Activated T-helper 2 cell treated with anti-CD3 and anti-CD28 coated beads, Interferon-gamma antibody, Interleukin-2, Interleukin-4, amounts not matched to agents 10 μg/mL and 5 μg/mL and 100 μg/mL, durations not matched to agents 14 hours and 24 hours and 36 hours (primary cell): ENCODE results near the gene AMZ2. TPM values are rescaled to one million over a fixed set of nuclear protein-coding genes. Genes with fewer than 3 reads are reported as not detected.
"Not testable (repeated sequence)": the region's sequence is repeated elsewhere in the genome, so short reads cannot be mapped to it uniquely, and the experiment has no call there.

Experiments used
- DNase-seq: peaks from one replicate; pipeline ENCODE4 v3.0.0; 2021; ENCODE audit warnings: low spot score
- H3K27ac Mint-ChIP-seq: one replicate; pipeline ENCODE4 v1.8.0; 2021; ENCODE audit warnings: mixed read lengths
- H3K27me3 Mint-ChIP-seq: one replicate; pipeline ENCODE4 v1.8.0; 2021; ENCODE audit warnings: low read depth, mixed read lengths
- H3K36me3 Mint-ChIP-seq: one replicate; pipeline ENCODE4 v1.8.0; 2021; ENCODE audit warnings: low read depth, mixed read lengths
- H3K4me1 Mint-ChIP-seq: one replicate; pipeline ENCODE4 v1.8.0; 2021; ENCODE audit warnings: low read depth, mixed read lengths
- H3K4me3 Mint-ChIP-seq: one replicate; pipeline ENCODE4 v1.8.0; 2021; ENCODE audit warnings: low read depth, mild to moderate bottlenecking, moderate library complexity, mixed read lengths
- H3K9me3 Mint-ChIP-seq: one replicate; pipeline ENCODE4 v1.8.0; 2021; ENCODE audit warnings: mixed read lengths
- intact Hi-C: fragments of 100-400 bp; cut with micrococcal nuclease; formaldehyde crosslinking; loops from one replicate; pipeline ENCODE4 v1.15.1; 2023
- total RNA-seq: library from RNA; stranded (reverse); gene quantifications from 2 replicates; pipeline ENCODE4 v1.2.3, GENCODE V29; 2022

AMZ2 gene
- total RNA-seq, 1 donor from 2014 or later, result 85.9 TPM

- Mint-ChIP-seq H3K4me1 (peaks cover 73% of the 10 kb centered on the region), H3K4me3 (peak overlapping the region; percentile 77), H3K27ac (peak overlapping the region; percentile 93), H3K36me3 (peaks cover 39% of the 10 kb centered on the region)
- not testable (repeated sequence) for H3K27me3 Mint-ChIP-seq, DNase-seq, H3K9me3 Mint-ChIP-seq
- intact Hi-C loops, result loop anchor here (2.0 kb wide), 1 partner anchor 21 kb away; no protein-coding TSS in a partner anchor
Measured at GRCh38 chr17:68259648-68259951, 11.8 kb downstream of the AMZ2 start.

GRCh38 chr17:68260051-68260762 is 12.4 kb downstream of the AMZ2 start:
- H3K27ac Mint-ChIP-seq, result peak overlapping the region; percentile 93
- H3K36me3 Mint-ChIP-seq, result peaks cover 33% of the 10 kb centered on the region
- no peaks in the 10 kb centered on the region for H3K27me3 Mint-ChIP-seq
- H3K4me1 Mint-ChIP-seq, result peaks cover 67% of the 10 kb centered on the region
- intact Hi-C loops, result loop anchor here (5.0 kb wide), 1 partner anchor 87 kb away; no protein-coding TSS in a partner anchor
- peak overlapping the region; percentile 77 for H3K4me3 Mint-ChIP-seq
- no peaks in the 10 kb centered on the region for H3K9me3 Mint-ChIP-seq
- no peak for DNase-seq

DNA sequence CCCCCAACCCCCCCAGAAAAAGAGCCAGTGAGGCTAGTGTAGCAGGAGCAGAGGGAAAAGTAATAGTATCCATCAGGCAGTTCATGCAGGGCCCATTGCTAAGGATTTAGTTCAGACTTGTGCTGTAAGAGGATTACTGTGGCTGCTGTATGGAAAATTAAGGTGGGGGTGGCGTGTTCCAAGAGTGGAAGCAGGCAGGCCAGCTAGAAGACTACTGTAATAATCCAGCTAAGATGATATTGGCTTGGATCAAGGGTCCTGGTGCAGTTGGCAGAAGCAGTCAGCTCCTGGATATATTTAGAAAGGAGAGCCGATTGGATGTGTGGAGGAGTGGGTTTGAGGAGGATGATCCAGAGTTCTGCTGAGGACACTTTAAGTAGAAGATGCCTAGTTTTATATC is 14.6 kb downstream of the AMZ2 start:
- intact Hi-C loops, result loop anchor here (5.0 kb wide), 1 partner anchor 85 kb away; no protein-coding TSS in a partner anchor
- H3K36me3 Mint-ChIP-seq, result peaks cover 13% of the 10 kb centered on the region
- H3K4me3 Mint-ChIP-seq, H3K27me3 Mint-ChIP-seq, H3K27ac Mint-ChIP-seq, DNase-seq, H3K9me3 Mint-ChIP-seq: not testable (repeated sequence)
- H3K4me1 Mint-ChIP-seq, result peaks cover 51% of the 10 kb centered on the region

- Mint-ChIP-seq H3K36me3 (peaks cover 11% of the 10 kb centered on the region), H3K4me1 (peaks cover 47% of the 10 kb centered on the region)
- DNase-seq, H3K4me3 Mint-ChIP-seq, H3K27ac Mint-ChIP-seq, H3K27me3 Mint-ChIP-seq, H3K9me3 Mint-ChIP-seq: not testable (repeated sequence)
- intact Hi-C loops, result loop anchor here (1.0 to 5.0 kb wide), 4 partner anchors 84 to 200 kb away; no protein-coding TSS in a partner anchor
Measured at GRCh38 chr17:68263101-68263681, 15.3 kb downstream of the AMZ2 start.

GRCh38 chr17:68265833-68266232 is 18.0 kb downstream of the AMZ2 start:
- intact Hi-C loops, H3K27ac Mint-ChIP-seq, H3K4me3 Mint-ChIP-seq, H3K9me3 Mint-ChIP-seq, DNase-seq, H3K27me3 Mint-ChIP-seq: not testable (repeated sequence)
- Mint-ChIP-seq H3K4me1 (peaks cover 28% of the 10 kb centered on the region), H3K36me3 (peaks cover 18% of the 10 kb centered on the region)

DNA sequence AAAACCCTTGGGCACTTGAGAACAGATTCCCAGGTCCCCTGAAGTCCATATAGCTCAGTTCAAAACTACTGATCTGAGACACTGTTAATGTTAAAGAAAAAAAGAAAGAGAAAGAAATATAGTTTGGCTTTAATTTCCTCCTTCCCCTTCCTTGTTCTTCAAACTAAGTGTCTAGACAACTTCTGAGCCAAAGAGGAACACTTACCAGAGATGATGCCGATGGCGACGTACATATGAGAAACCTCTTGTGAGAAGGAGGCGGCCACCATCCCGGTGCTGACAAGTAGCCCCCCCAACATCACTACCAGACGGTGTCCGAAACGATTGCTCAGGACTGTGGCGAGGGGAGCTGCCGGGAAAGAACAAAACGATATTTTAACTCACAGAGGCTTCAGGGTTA is 25.9 kb downstream of the AMZ2 start:
- peaks cover 53% of the 10 kb centered on the region for H3K36me3 Mint-ChIP-seq
- H3K27me3 Mint-ChIP-seq, result no peaks in the 10 kb centered on the region
- DNase-seq, result no peak
- intact Hi-C loops, result no loop called here
- H3K4me1 Mint-ChIP-seq, result peaks cover 1% of the 10 kb centered on the region
- no peak overlapping the region for H3K27ac Mint-ChIP-seq
- peaks cover 6% of the 10 kb centered on the region for H3K9me3 Mint-ChIP-seq
- no peak overlapping the region for H3K4me3 Mint-ChIP-seq

GRCh38 chr17:68276339-68276738 is 28.5 kb downstream of the AMZ2 start:
- DNase-seq, H3K27ac Mint-ChIP-seq, H3K4me3 Mint-ChIP-seq, H3K4me1 Mint-ChIP-seq, intact Hi-C loops, H3K27me3 Mint-ChIP-seq: not testable (repeated sequence)
- peaks cover 12% of the 10 kb centered on the region for H3K9me3 Mint-ChIP-seq
- H3K36me3 Mint-ChIP-seq, result peaks cover 58% of the 10 kb centered on the region

- H3K4me3 Mint-ChIP-seq, result no peak overlapping the region
- no peak overlapping the region for H3K27ac Mint-ChIP-seq
- no peak for DNase-seq
- no peaks in the 10 kb centered on the region for H3K4me1 Mint-ChIP-seq
- H3K27me3 Mint-ChIP-seq, result no peaks in the 10 kb centered on the region
- H3K36me3 Mint-ChIP-seq, result peaks cover 59% of the 10 kb centered on the region
- intact Hi-C loops, result no loop called here
- peaks cover 12% of the 10 kb centered on the region for H3K9me3 Mint-ChIP-seq
Measured at GRCh38 chr17:68277807-68278206, 30.0 kb downstream of the AMZ2 start.

DNA sequence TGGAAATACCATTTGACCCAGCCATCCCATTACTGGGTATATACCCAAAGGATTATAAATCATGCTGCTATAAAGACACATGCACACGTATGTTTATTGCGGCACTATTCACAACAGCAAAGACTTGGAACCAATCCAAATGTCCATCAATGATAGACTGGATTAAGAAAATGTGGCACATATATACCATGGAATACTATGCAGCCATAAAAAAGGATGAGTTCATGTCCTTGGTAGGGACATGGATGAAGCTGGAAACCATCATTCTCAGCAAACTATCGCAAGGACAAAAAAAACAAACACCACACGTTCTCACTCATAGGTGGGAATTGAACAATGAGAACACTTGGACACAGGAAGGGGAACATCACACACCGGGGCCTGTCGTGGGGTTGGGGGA is 34.1 kb downstream of the AMZ2 start:
- Mint-ChIP-seq H3K36me3 (peaks cover 40% of the 10 kb centered on the region), H3K9me3 (peaks cover 12% of the 10 kb centered on the region)
- H3K27ac Mint-ChIP-seq, intact Hi-C loops, DNase-seq, H3K27me3 Mint-ChIP-seq, H3K4me3 Mint-ChIP-seq, H3K4me1 Mint-ChIP-seq: not testable (repeated sequence)

GRCh38 chr17:68288375-68288774 is 40.5 kb downstream of the AMZ2 start:
- Mint-ChIP-seq H3K9me3 (no peaks in the 10 kb centered on the region), H3K27me3 (no peaks in the 10 kb centered on the region), H3K27ac (no peak overlapping the region), H3K36me3 (no peaks in the 10 kb centered on the region), H3K4me1 (peaks cover 39% of the 10 kb centered on the region), H3K4me3 (no peak overlapping the region)
- no peak for DNase-seq
- intact Hi-C loops, result no loop called here

DNA sequence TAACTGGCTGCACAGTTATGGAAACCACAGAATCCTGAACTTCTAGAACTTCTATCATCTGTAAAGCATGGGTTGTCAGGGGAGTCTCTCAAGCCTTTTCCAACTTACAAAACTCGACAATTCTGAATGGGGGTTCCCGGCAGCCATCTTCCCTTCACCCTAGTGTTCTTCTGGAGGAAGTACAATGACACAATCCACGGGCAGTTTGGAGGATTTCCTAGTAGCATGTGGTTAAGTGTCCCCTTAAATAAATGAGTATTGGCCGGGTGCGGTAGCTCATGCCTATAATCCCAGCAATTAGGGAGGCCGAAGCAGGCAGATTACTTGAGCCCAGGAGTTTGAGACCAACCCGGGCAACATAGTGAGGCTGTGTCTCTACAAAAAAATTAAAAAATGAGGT is 41.0 kb downstream of the AMZ2 start:
- intact Hi-C loops, result no loop called here
- DNase-seq, result no peak
- peaks cover 39% of the 10 kb centered on the region for H3K4me1 Mint-ChIP-seq
- H3K36me3 Mint-ChIP-seq, result no peaks in the 10 kb centered on the region
- H3K4me3 Mint-ChIP-seq, result peak overlapping the region; percentile 38
- H3K27me3 Mint-ChIP-seq, result no peaks in the 10 kb centered on the region
- H3K9me3 Mint-ChIP-seq, result no peaks in the 10 kb centered on the region
- H3K27ac Mint-ChIP-seq, result no peak overlapping the region

DNA sequence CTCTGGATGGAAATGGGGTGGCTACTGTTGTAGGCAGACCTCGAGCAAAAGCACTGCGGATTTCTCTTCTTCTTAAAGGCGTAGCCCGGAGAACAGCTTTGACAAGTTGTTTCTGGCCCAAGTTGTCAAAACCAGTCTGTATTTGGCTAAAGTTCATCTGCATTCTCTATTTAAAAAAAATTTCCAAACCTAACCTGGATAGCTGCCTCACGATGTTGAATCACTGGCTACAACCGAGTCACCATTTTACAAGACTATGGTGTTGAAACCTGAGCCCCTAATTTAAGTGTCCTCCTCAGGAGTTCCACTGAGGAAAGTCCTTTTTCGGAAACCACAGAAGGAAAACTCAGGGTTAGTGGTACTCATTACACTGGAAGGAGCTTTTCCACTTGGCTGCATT is 41.6 kb downstream of the AMZ2 start:
- DNase-seq, result no peak
- intact Hi-C loops, result no loop called here
- Mint-ChIP-seq H3K27me3 (no peaks in the 10 kb centered on the region), H3K4me1 (peaks cover 42% of the 10 kb centered on the region), H3K36me3 (no peaks in the 10 kb centered on the region), H3K9me3 (no peaks in the 10 kb centered on the region), H3K4me3 (peak overlapping the region; percentile 86), H3K27ac (peak overlapping the region; percentile 21)

GRCh38 chr17:68289936-68290267 is 42.1 kb downstream of the AMZ2 start:
- no peak for DNase-seq

More at GRCh38 chr17:68289936-68290267, 42.1 kb downstream of the AMZ2 start:
- intact Hi-C loops, result loop anchor here (2.0 to 10.0 kb wide), 5 partner anchors 43 to 175 kb away; partner anchors contain the start of gene AMZ2
- H3K4me1 Mint-ChIP-seq, result peaks cover 46% of the 10 kb centered on the region
- no peaks in the 10 kb centered on the region for H3K9me3 Mint-ChIP-seq
- no peaks in the 10 kb centered on the region for H3K27me3 Mint-ChIP-seq
- H3K4me3 Mint-ChIP-seq, result peak overlapping the region; percentile 86
- H3K36me3 Mint-ChIP-seq, result peaks cover 4% of the 10 kb centered on the region
- H3K27ac Mint-ChIP-seq, result peak overlapping the region; percentile 21
